ENCODE results near the gene ABTB1.

The ABTB1 gene

GRCh38 chr3:127729556-127730056 is 56.9 kb downstream of the ABTB1 start:
- no peaks in the 10 kb centered on the region for H3K27me3 ChIP-seq (ENCODE audit: insufficient read depth, poor library complexity, severe bottlenecking)
- H3K27ac ChIP-seq (replicated peaks): peak overlapping the region; percentile 36
- TF ChIP-seq CTCF (IDR thresholded peaks at IDR 0.05; ENCODE audit: insufficient read depth, low read length): no peak
- no peak for TF ChIP-seq SPI1 (IDR thresholded peaks at IDR 0.05; ENCODE audit: borderline replicate concordance, low read depth)
- TF ChIP-seq REST (IDR thresholded peaks at IDR 0.05; ENCODE audit: insufficient replicate concordance, low read depth): no peak
- TF ChIP-seq POLR2AphosphoS5 (IDR thresholded peaks at IDR 0.05; ENCODE audit: low read depth): no peak
- no peak for TF ChIP-seq GABPA (IDR thresholded peaks at IDR 0.05; ENCODE audit: low read depth)
- H3K4me3 ChIP-seq (replicated peaks; ENCODE audit: insufficient read depth, low read length): no peak overlapping the region
- peak; percentile 76 to 92 for DNase-seq (ENCODE audit: low read depth in 1 of 2, low spot score in 1 of 2)

GRCh38 chr3:127730171-127730570 is 57.4 kb downstream of the ABTB1 start:
- peak overlapping the region; percentile 36 for H3K27ac ChIP-seq (replicated peaks)
- TF ChIP-seq GABPA (IDR thresholded peaks at IDR 0.05; ENCODE audit: low read depth): no peak
- TF ChIP-seq SPI1 (IDR thresholded peaks at IDR 0.05; ENCODE audit: borderline replicate concordance, low read depth): no peak
- TF ChIP-seq POLR2AphosphoS5 (IDR thresholded peaks at IDR 0.05; ENCODE audit: low read depth): no peak
- TF ChIP-seq REST (IDR thresholded peaks at IDR 0.05; ENCODE audit: insufficient replicate concordance, low read depth): no peak
- TF ChIP-seq CTCF (IDR thresholded peaks at IDR 0.05; ENCODE audit: insufficient read depth, low read length): no peak
- no peak overlapping the region for H3K4me3 ChIP-seq (replicated peaks; ENCODE audit: insufficient read depth, low read length)
- no peaks in the 10 kb centered on the region for H3K27me3 ChIP-seq (ENCODE audit: insufficient read depth, poor library complexity, severe bottlenecking)
- DNase-seq (ENCODE audit: low read depth in 1 of 2, low spot score in 1 of 2): no peak
